ENCODE results near the gene TNIK. TPM values are rescaled to one million over a fixed set of nuclear protein-coding genes. Genes with fewer than 3 reads are reported as not detected.
"Not testable (repeated sequence)": the region's sequence is repeated elsewhere in the genome, so short reads cannot be mapped to it uniquely, and the experiment has no call there.

TNIK gene
- total RNA-seq, 2 experiments from 2014 or later, result 36.6 to 39.3 TPM

DNA sequence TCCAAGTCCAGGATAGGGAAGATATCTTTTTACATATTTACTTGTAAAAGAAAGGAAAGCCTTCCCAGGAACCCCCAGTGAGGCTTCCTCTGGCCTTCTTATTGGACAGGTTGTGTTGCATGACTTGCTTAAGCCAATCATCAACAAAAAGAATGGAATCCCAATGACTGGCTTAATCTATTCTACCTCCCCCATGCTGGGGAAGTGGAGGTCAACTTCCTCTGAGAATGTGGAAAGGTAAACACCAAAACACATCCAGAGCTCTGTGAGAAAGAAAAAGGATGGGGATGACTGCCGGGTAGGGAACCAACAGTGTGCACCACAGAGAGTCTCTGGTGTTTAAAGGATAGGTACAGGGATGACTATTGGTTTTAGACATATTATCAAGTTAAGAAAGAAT, 25.1 kb downstream of the TNIK start:
- DNase-seq (no peak), ATAC-seq (no peak)
- Mint-ChIP-seq H3K27me3 (no peaks in the 10 kb centered on the region), H3K36me3 (no peaks in the 10 kb centered on the region), H3K27ac (no peak overlapping the region), H3K4me1 (peaks cover 16% of the 10 kb centered on the region), H3K9me3 (ENCODE audit: low read depth) (no peaks in the 10 kb centered on the region), H3K4me3 (no peak overlapping the region)
- CTCF ChIA-PET, result no interaction called here

DNA sequence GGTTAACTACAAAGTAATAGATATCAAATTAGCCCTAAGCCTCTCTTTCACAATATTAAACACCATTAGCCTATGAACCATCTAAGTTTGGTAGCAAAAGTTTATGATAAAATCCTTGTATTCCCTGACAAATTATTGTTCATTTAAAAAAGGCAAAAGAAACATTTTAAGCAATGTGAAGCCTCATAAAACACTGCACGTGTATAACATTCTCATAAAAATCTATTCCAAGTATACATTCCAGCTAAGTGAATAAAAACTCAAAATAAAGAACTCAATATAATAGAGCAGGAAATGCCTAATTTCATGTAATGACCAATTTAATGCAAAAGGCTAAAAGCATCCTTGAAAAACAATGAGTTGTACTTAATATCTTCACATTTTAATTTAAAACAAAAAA, 27.7 kb downstream of the TNIK start:
- ATAC-seq (no peak), DNase-seq (no peak)
- CTCF ChIA-PET, result no interaction called here
- Mint-ChIP-seq H3K27me3 (no peaks in the 10 kb centered on the region), H3K27ac (no peak overlapping the region), H3K36me3 (no peaks in the 10 kb centered on the region), H3K4me1 (peaks cover 9% of the 10 kb centered on the region), H3K4me3 (no peak overlapping the region), H3K9me3 (ENCODE audit: low read depth) (no peaks in the 10 kb centered on the region)

- CTCF ChIA-PET, result no interaction called here
- no peak overlapping the region for H3K27ac Mint-ChIP-seq
- DNase-seq, result no peak
- ATAC-seq, result no peak
- peaks cover 1% of the 10 kb centered on the region for H3K36me3 Mint-ChIP-seq
- H3K4me3 Mint-ChIP-seq, result no peak overlapping the region
- no peaks in the 10 kb centered on the region for H3K9me3 Mint-ChIP-seq (ENCODE audit: low read depth)
- peaks cover 5% of the 10 kb centered on the region for H3K4me1 Mint-ChIP-seq
- no peaks in the 10 kb centered on the region for H3K27me3 Mint-ChIP-seq
Measured at GRCh38 chr3:171431550-171431949, 28.7 kb downstream of the TNIK start.

GRCh38 chr3:171430530-171430929, 29.7 kb downstream of the TNIK start:
- H3K27ac Mint-ChIP-seq, result no peak overlapping the region
- ATAC-seq (no peak), DNase-seq (no peak)
- no peak overlapping the region for H3K4me3 Mint-ChIP-seq
- peaks cover 1% of the 10 kb centered on the region for H3K36me3 Mint-ChIP-seq
- no peaks in the 10 kb centered on the region for H3K27me3 Mint-ChIP-seq
- no peaks in the 10 kb centered on the region for H3K9me3 Mint-ChIP-seq (ENCODE audit: low read depth)
- CTCF ChIA-PET, result interaction anchor here (1.1 to 2.7 kb wide), 2 partner anchors 10 to 15 kb away, joined by 3 to 6 read pairs; no protein-coding TSS in a partner anchor
- H3K4me1 Mint-ChIP-seq, result no peaks in the 10 kb centered on the region

- DNase-seq, result no peak
- no peak overlapping the region for H3K4me3 Mint-ChIP-seq
- no peak overlapping the region for H3K27ac Mint-ChIP-seq
- no peak for ATAC-seq
- no peaks in the 10 kb centered on the region for H3K4me1 Mint-ChIP-seq
- no peaks in the 10 kb centered on the region for H3K27me3 Mint-ChIP-seq
- H3K9me3 Mint-ChIP-seq (ENCODE audit: low read depth), result no peaks in the 10 kb centered on the region
- CTCF ChIA-PET, result interaction anchor here (2.2 to 2.7 kb wide), 2 partner anchors 16 to 31 kb away, joined by 5 to 6 read pairs; partner anchors contain the start of gene TNIK
- peaks cover 1% of the 10 kb centered on the region for H3K36me3 Mint-ChIP-seq
Measured at GRCh38 chr3:171429635-171430034, 30.6 kb downstream of the TNIK start.

DNA sequence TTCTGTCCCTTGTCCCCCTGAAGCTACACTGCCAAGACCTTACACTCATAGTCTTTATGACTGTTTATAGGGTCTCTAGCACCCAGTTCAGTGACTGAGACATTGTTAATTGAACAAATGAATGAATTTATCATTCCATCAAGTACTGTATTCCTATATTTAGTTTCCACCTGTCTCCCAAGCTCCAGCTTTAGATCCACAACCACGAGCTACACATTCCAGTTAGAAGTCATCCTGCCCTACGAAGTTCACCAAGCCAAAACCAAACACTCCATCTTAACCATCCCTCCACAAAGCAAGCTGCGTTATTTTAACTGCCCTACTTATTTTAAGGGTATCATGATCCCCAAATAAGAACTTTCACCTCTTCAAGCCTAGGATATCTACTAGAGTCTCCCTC, 31.3 kb downstream of the TNIK start:
- Mint-ChIP-seq H3K9me3 (ENCODE audit: low read depth) (no peaks in the 10 kb centered on the region), H3K36me3 (peaks cover 7% of the 10 kb centered on the region), H3K27ac (no peak overlapping the region), H3K4me3 (no peak overlapping the region), H3K4me1 (no peaks in the 10 kb centered on the region), H3K27me3 (no peaks in the 10 kb centered on the region)
- ATAC-seq, result no peak
- DNase-seq, result no peak
- CTCF ChIA-PET, result interaction anchor here (0.8 to 2.7 kb wide), 4 partner anchors 16 to 266 kb away, joined by 3 to 6 read pairs (median 4); partner anchors contain the start of gene TNIK

DNA sequence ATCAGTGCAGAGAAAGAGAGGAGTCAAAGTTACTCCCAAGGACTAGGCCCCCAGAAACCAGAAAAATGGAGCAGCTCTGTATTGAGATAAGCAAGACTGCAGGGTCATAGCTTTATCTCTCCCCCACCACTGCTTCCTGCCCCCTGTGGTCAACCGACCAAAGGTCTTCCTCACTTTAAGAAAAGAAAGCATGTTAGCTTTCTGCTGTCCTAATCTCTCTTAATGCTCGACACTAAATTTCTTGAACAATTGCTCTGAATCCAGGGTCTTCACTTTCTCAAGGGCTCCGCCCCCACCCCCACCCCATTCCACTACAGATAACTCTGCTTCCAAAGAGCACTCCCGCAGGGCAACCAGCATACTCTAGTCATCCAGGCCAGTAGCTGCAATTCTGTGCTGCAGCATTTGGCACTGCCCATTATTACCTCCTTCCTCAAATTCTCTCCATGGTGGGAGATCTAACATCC, 31.9 kb downstream of the TNIK start:
- ATAC-seq (peak; percentile 53), DNase-seq (peak; percentile 49)
- Mint-ChIP-seq H3K27me3 (no peaks in the 10 kb centered on the region), H3K27ac (no peak overlapping the region), H3K36me3 (peaks cover 8% of the 10 kb centered on the region), H3K4me1 (no peaks in the 10 kb centered on the region), H3K9me3 (ENCODE audit: low read depth) (no peaks in the 10 kb centered on the region), H3K4me3 (no peak overlapping the region)
- CTCF ChIA-PET, result interaction anchor here (0.8 to 2.7 kb wide), 6 partner anchors 9 to 265 kb away, joined by 3 to 6 read pairs (median 3); partner anchors contain the start of gene TNIK

GRCh38 chr3:171427771-171428320, 32.4 kb downstream of the TNIK start:
- ATAC-seq, result no peak
- Mint-ChIP-seq H3K4me3 (no peak overlapping the region), H3K9me3 (ENCODE audit: low read depth) (no peaks in the 10 kb centered on the region), H3K36me3 (peaks cover 10% of the 10 kb centered on the region), H3K27ac (no peak overlapping the region), H3K4me1 (no peaks in the 10 kb centered on the region), H3K27me3 (no peaks in the 10 kb centered on the region)
- CTCF ChIA-PET, result interaction anchor here (0.9 to 2.7 kb wide), 5 partner anchors 9 to 265 kb away, joined by 3 to 6 read pairs (median 3); partner anchors contain the start of gene TNIK
- DNase-seq, result no peak

DNA sequence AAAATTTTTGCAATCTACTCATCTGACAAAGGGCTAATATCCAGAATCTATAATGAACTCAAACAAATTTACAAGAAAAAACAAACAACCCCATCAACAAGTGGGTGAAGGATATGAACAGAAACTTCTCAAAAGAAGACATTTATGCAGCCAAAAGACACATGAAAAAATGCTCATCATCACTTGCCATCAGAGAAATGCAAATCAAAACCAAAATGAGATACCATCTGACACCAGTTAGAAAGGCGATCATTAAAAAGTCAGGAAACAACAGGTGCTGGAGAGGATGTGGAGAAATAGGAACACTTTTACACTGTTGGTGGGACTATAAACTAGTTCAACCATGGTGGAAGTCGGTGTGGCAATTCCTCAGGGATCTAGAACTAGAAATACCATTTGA, 36.1 kb downstream of the TNIK start:
- peaks cover 20% of the 10 kb centered on the region for H3K36me3 Mint-ChIP-seq
- H3K27ac Mint-ChIP-seq; CTCF ChIA-PET; H3K27me3 Mint-ChIP-seq; H3K4me1 Mint-ChIP-seq; DNase-seq; H3K4me3 Mint-ChIP-seq; H3K9me3 Mint-ChIP-seq (ENCODE audit: low read depth); ATAC-seq: not testable (repeated sequence)

- H3K4me1 Mint-ChIP-seq; DNase-seq; H3K9me3 Mint-ChIP-seq (ENCODE audit: low read depth); H3K27ac Mint-ChIP-seq; H3K4me3 Mint-ChIP-seq; CTCF ChIA-PET; ATAC-seq; H3K27me3 Mint-ChIP-seq: not testable (repeated sequence)
- H3K36me3 Mint-ChIP-seq, result peaks cover 22% of the 10 kb centered on the region
Measured at GRCh38 chr3:171422855-171423254, 37.4 kb downstream of the TNIK start.

DNA sequence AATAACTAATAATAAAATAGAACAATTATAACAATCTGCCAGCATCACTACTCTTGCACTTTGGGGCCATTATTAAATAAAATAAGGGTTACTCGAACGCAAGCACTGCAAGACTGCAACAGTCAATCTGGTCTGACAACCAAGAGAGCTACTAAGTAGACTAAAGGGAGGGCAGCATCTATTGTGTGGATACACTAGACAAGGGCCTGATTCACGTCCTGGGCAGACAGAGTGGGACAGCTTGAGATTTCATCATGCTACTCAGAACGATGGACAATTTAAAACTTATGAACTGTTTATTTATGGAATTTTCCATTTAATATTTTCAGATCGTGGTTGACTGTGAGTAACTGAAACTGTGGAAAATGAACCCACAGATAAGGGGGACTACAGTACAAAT, 39.5 kb downstream of the TNIK start:
- Mint-ChIP-seq H3K27ac (no peak overlapping the region), H3K4me3 (no peak overlapping the region), H3K9me3 (ENCODE audit: low read depth) (no peaks in the 10 kb centered on the region), H3K36me3 (peaks cover 21% of the 10 kb centered on the region), H3K27me3 (no peaks in the 10 kb centered on the region), H3K4me1 (no peaks in the 10 kb centered on the region)
- no peak for DNase-seq
- no peak for ATAC-seq
- CTCF ChIA-PET, result no interaction called here

- no peak for DNase-seq
- Mint-ChIP-seq H3K4me1 (no peaks in the 10 kb centered on the region), H3K36me3 (peaks cover 20% of the 10 kb centered on the region), H3K9me3 (ENCODE audit: low read depth) (no peaks in the 10 kb centered on the region), H3K4me3 (no peak overlapping the region), H3K27ac (no peak overlapping the region), H3K27me3 (no peaks in the 10 kb centered on the region)
- CTCF ChIA-PET, result no interaction called here
- no peak for ATAC-seq
Measured at GRCh38 chr3:171419457-171419856, 40.7 kb downstream of the TNIK start.

DNA sequence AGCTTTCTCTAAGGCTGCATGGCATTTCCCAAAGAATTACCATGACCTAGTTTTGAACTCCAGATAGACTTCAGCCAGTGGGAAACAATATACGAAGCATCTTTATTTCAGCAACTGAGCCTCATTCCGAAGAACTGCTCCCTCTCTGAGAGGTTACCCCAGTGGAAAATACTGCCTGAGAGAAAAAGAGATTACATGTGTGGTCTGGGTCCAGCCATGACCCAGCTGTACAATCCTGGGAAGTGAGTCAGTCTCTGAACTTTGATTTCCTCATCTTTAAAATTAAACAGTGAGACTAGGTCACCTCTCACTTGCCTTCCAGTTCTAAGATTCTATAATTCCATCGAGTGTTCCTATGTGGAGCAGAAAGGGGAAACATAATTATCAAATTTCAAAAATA, 42.4 kb downstream of the TNIK start:
- CTCF ChIA-PET, result no interaction called here
- H3K36me3 Mint-ChIP-seq, result peaks cover 12% of the 10 kb centered on the region
- DNase-seq (no peak), ATAC-seq (no peak)
- H3K4me3 Mint-ChIP-seq, result no peak overlapping the region
- no peaks in the 10 kb centered on the region for H3K4me1 Mint-ChIP-seq
- H3K27me3 Mint-ChIP-seq, result no peaks in the 10 kb centered on the region
- H3K9me3 Mint-ChIP-seq (ENCODE audit: low read depth), result no peaks in the 10 kb centered on the region
- H3K27ac Mint-ChIP-seq, result no peak overlapping the region

DNA sequence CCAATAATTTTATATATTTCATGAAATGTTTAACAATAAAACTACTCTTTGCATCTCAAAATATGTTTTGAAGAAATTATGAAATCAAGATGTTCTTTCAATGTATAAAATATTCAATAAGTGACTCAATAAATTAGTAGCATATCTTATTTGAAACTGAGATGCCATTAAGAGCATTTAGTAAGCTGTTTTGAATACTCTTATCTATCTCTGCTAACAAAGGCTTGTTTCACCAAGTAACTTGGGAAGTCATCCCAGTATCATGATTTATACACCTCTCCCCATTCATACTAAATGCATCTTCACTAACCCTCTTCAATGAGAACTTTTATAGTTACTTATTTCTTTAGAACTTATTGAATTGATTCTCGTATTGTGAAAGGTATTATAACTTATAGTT, 43.1 kb downstream of the TNIK start:
- H3K4me3 Mint-ChIP-seq, result no peak overlapping the region
- H3K27ac Mint-ChIP-seq, result no peak overlapping the region
- CTCF ChIA-PET, result interaction anchor here (1.5 kb wide), 1 partner anchor 254 kb away, joined by 4 read pairs; no protein-coding TSS in a partner anchor
- H3K36me3 Mint-ChIP-seq, result peaks cover 7% of the 10 kb centered on the region
- H3K4me1 Mint-ChIP-seq, result no peaks in the 10 kb centered on the region
- no peaks in the 10 kb centered on the region for H3K9me3 Mint-ChIP-seq (ENCODE audit: low read depth)
- DNase-seq (no peak), ATAC-seq (no peak)
- H3K27me3 Mint-ChIP-seq, result no peaks in the 10 kb centered on the region
